Endothelial cell of hepatic sinusoid (primary cell): Measurements from ENCODE around the gene GTF3C5.
"Not testable (repeated sequence)": the region's sequence is repeated elsewhere in the genome, so short reads cannot be mapped to it uniquely, and the experiment has no call there.

Experiments
- in situ Hi-C: cut with HindIII; loops from 2 replicates; pipeline ENCODE4 v1.10.0; 2017; ENCODE audit warnings: low sequenced_read_pairs

The GTF3C5 gene

DNA sequence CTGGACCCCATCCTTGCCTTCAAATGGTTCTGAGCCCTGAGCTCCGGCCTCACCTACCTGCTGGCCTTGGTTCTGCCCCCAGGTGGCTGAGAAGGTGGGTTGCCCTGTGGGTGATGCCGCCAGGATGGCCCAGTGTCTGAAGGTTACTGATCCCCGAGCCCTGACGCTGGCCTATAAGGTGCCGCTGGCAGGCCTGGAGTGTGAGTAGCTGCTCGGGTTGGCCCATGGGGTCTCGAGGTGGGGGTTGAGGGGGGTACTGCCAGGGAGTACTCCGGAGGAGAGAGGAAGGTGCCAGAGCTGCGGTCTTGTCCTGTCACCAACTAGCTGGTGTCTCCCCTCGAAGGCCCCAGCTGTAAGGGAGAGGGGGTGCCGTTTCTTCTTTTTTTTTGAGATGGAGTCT, 36.2 kb downstream of the GTF3C5 start:
- in situ Hi-C loops: no loop called here

DNA sequence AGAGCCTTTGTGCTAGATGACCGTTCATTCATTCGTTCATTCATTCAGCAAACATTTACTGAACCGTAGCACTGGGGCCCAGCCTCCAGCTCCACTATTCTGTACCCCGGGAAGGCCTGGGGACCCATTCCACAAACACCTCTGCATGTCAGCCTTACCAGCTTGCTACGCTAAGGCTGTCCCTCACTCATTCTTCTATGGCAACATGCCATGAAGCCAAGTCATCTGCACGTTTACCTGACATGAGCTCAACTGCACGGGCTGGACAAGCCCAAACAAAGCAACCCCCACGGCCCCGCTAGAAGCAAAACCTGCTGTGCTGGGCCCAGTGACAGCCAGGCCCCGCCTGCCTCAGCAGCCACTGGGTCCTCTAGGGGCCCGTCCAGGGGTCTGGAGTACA, 37.0 kb downstream of the GTF3C5 start:
- in situ Hi-C loops: no loop called here

DNA sequence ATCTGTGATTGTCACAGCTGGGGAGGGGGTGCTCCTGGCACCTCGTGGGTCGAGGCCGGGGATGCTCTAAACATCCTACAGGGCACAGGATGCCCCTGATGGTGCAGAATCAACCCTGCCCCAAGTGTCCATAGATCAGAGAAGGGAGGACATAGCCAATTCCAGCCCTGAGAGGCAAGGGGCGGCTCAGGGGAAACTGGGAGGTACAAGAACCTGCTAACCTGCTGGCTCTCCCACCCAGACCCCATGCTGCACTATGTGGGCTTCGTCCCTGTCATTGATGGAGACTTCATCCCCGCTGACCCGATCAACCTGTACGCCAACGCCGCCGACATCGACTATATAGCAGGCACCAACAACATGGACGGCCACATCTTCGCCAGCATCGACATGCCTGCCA, 37.6 kb downstream of the GTF3C5 start:
- in situ Hi-C loops: not testable (repeated sequence)

DNA sequence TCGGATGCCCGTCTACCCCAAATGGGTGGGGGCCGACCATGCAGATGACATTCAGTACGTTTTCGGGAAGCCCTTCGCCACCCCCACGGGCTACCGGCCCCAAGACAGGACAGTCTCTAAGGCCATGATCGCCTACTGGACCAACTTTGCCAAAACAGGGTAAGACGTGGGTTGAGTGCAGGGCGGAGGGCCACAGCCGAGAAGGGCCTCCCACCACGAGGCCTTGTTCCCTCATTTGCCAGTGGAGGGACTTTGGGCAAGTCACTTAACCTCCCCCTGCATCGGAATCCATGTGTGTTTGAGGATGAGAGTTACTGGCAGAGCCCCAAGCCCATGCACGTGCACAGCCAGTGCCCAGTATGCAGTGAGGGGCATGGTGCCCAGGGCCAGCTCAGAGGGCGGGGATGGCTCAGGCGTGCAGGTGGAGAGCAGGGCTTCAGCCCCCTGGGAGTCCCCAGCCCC, 39.7 kb downstream of the GTF3C5 start:
- in situ Hi-C loops: not testable (repeated sequence)

DNA sequence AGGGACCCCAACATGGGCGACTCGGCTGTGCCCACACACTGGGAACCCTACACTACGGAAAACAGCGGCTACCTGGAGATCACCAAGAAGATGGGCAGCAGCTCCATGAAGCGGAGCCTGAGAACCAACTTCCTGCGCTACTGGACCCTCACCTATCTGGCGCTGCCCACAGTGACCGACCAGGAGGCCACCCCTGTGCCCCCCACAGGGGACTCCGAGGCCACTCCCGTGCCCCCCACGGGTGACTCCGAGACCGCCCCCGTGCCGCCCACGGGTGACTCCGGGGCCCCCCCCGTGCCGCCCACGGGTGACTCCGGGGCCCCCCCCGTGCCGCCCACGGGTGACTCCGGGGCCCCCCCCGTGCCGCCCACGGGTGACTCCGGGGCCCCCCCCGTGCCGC, 40.2 kb downstream of the GTF3C5 start:
- in situ Hi-C loops: not testable (repeated sequence)

DNA sequence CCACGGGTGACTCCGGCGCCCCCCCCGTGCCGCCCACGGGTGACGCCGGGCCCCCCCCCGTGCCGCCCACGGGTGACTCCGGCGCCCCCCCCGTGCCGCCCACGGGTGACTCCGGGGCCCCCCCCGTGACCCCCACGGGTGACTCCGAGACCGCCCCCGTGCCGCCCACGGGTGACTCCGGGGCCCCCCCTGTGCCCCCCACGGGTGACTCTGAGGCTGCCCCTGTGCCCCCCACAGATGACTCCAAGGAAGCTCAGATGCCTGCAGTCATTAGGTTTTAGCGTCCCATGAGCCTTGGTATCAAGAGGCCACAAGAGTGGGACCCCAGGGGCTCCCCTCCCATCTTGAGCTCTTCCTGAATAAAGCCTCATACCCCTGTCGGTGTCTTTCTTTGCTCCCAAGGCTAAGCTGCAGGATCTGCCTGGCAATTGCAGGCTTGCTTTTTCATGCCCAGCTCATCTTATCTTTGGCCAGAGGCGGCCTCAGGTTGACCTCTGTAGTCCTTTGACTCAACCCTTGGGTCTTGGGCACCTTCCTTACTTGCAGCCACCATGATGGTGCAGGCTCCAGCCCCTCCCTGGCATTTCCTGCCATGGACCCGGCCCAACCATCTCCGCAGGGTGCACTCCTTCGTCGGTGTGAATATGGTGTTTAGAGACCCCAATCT, 40.8 kb downstream of the GTF3C5 start:
- in situ Hi-C loops: no loop called here

DNA sequence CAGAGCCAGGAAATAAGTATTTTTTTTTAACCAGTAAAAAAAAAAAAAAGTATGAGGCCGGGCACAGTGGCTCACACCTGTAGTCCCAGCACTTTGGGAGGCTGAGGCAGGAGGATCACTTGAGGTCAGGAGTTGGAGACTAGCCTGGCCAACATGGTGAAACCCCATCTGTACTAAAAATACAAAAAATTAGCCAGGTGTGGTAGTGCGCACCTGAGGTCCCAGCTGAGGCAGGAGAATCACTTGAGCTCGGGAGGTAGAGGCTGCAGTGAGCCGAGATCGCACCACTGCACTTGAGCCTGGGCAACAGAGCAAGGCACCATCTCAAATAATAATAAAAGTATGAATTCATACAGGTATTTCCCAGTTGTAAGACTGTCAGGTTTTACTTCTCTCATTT, 41.4 kb downstream of the GTF3C5 start:
- in situ Hi-C loops: not testable (repeated sequence)

DNA sequence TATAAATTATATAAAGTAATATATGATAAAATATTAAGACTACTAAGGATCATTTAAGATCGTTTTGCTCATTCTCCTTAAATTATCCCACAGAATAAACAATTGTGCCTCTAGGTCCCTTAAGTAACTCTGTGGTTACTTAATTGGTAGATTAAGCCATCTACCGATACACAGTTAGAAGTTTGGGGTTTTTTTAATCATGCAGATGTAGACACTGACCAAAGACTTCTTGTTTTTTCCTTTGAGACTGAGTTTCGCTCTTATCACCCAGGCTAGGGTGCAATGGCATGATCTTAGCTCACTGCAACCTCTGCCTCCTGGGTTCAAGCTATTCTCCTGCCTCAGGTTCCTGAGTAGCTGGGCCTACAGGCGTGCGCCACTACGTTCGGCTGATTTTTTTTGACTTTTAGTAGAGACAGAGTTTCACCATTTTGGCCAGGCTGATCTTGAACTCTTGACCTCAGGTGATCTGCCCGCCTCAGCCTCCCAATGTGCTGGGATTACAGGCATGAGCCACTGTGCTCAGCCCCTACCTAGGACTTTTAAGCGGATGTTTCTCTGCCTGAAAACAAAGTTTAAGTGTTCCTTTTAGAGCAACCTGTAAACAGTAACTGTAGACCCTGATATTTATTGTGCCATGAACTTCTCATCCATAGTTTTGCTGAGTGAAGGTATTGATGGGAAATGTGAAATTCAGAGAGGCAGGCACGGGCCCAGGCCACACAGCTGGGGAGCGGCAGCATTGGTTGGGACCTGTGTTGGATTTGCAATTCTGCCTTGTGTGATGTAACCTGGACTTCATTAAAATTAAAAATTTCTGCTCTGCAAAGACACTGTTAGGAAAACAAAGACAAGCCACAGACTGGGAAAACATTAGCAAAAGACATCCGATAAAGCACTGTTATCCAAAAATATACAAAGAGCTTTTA, 42.6 kb downstream of the GTF3C5 start:
- in situ Hi-C loops: no loop called here

DNA sequence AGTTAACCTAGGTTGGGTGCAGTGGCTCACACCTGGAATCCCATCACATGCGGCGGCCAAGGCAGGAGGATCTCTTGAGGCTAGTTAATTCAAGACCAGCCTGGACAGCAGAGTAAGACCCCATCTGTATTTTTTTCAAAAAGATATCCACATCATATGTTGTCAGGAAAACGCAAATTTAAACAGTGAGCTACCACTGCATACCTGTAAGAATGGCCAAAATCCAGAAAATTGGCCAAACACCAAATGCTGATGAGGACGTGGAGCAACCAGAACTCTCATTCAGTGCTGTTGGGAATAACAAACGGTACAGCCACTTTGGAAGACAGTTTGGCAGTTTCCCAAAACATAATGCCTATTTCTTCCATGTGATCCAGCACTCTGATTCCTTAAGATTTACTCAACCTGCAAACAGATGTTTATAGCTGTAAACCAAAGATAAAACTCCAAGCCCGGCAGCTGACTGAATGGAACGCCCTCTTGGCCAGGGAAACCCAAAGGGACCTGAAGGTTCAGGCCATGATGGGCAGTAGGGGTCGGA, 43.4 kb downstream of the GTF3C5 start:
- in situ Hi-C loops: no loop called here

DNA sequence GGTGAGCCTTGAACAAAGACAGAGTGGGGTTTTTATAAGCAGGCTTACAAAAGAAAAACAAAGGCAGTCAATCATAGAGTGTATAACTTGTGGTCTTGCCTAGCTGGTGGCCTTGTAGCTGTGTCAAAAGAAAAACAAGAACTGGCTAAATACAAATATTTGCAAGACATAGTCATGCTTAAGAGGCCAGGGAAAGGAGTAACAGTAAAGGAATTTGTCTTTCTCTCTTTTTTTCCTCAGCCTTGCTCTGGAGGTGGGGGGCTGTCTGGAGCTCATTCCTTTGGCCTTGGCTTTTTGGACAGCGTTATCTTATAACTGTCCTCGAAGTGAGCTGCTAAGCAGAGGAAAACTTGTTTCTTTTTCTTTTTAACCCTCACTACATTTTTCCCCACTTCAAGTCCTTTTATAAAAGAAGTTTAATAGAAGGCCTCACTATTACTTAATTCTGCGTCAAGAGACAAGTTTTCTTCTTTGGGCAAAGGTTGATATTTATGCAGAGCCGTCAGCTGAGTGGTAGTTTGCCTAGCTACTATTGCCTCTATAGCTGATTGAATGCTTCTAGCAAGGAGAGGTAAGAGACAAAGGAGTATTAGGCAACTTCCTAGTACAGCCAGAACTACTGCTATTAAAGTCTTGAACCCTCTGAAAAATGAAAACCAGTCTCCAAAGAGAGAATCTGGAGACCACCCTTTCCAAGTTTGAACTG, 45.3 kb downstream of the GTF3C5 start:
- in situ Hi-C loops: loop anchor here (5.0 kb wide), 1 partner anchor 41 kb away; no protein-coding TSS in a partner anchor

DNA sequence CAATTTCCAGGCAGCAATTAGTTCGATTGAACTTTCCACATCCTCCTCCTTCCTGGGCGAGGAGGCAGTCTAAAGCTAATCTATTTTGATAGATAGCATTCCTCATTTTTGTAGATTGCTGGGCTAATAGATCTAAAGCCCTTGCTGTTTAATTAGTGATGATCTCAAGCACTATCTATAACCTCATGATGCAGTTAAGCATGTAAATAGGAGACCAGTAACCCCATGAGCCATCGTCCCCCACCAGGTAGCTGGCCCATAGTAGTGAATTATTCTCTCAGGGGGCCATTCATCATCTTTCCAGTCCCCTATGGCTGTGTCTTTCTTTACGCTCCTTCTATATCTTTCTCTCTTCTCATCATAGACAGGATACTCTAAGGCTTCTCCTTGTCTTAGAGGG, 45.9 kb downstream of the GTF3C5 start:
- in situ Hi-C loops: loop anchor here (5.0 kb wide), 1 partner anchor 41 kb away; no protein-coding TSS in a partner anchor

DNA sequence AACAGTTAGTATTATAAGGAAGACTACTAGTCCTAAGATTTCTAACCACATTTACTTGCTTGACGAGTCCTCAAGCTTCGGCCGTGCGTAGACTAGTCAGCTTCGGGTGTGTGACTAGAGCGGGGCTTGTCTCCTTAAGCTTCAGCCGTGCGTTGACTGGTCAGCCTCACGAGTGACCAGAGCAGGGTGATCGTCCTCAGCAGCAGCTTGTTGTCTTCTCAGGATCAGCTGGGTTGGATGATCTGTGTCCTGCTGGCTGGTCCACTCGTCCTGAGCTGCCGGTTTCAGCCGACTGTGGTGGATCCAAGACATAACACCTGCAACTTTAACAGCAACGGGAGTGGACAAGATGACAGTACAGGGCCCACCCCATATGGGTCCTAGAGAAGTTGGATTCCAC, 47.7 kb downstream of the GTF3C5 start:
- in situ Hi-C loops: loop anchor here (5.0 kb wide), 1 partner anchor 39 kb away; no protein-coding TSS in a partner anchor

DNA sequence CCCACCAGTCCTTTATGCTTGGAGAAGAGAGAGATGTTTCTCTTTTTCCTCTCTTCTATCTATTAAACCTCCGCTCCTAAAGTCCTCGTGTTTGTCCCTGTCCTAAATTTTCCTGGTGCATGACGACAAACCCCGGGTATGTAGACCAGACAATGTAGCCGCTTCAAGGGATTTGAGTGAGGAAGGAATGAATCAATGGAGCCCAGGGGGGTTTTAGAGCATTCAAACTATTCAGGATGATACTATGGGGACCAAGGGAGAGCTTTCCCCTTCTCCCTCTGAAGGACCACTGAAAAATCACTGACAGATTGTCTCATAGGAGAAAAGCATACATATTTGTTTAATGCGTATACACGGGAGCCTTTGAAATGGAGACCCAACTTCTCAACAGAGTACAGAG, 49.4 kb downstream of the GTF3C5 start:
- in situ Hi-C loops: no loop called here

DNA sequence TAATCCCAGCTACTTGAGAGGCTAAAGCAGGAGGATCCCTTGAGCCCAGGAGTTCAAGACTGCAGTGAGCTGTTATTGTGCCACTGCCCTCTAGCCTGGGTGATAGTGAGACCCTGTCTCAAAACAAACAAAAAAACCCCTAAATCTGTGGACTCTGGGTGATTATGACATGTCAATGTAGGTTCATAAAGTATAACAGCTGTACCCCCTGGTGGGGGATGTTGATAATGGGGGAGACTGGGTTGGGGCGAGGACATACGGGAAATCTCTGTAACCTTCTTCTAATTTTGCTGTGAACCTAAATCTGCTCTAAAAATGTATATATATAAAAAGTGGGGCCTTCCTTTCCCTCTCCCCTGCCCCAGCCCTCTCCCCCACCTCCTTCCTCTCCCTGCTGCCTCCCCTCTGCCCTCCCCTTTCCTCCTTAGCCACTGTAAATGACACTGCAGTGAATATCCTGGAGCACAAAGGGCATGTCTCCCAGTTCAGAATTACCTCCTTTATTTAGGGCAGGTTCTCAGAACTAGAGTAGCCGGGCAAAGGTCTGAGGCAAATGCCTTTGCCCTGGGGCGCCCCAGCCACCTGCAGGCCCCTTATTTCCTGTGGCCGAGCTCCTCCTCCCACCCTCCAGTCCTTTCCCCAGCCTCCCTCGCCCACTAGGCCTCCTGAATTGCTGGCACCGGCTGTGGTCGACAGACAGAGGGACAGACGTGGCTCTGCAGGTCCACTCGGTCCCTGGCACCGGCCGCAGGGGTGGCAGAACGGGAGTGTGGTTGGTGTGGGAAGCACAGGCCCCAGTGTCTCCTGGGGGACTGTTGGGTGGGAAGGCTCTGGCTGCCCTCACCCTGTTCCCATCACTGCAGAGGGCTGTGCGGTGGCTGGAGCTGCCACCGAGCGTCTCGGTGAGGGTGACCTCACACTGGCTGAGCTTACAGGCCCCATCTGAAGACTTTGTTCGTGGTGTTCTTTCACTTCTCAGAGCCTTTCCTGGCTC, 50.3 kb downstream of the GTF3C5 start:
- in situ Hi-C loops: not testable (repeated sequence)

DNA sequence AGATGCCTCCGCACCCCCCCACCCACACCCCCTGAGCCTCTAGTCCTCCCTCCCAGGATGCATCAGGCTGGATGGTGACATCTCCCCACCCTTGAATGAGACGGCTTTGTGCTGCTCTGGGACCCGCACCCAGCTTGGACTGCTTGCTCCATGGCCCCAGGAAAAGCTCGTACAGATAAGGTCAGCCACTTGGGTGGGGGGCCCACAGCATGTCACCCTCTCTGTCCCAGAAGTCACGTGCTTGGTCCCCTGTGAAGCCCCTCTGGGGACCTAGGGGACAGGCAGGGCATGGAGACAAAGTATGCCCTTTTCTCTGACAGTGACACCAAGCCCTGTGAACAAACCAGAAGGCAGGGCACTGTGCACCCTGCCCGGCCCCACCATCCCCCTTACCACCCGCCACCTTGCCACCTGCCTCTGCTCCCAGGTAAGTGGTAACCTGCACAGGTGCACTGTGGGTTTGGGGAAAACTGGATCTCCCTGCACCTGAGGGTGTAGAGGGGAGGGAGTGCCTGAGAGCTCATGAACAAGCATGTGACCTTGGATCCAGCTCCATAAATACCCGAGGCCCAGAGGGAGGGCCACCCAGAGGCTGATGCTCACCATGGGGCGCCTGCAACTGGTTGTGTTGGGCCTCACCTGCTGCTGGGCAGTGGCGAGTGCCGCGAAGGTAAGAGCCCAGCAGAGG, 51.3 kb downstream of the GTF3C5 start:
- in situ Hi-C loops: not testable (repeated sequence)

DNA sequence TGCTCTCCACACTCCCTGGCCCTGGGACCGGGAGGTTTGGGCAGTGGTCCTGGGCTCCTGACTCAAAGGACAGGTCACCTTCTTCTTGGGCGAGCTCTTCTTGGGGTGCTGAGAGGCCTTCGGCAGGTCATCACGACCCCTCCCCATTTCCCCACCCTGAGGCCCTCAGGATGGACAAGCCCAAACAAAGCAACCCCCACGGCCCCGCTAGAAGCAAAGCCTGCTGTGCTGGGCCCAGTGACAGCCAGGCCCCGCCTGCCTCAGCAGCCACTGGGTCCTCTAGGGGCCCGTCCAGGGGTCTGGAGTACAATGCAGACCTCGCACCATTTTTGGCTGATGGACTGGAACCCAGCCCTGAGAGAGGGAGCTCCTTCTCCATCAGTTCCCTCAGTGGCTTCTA, 52.9 kb downstream of the GTF3C5 start:
- in situ Hi-C loops: not testable (repeated sequence)

DNA sequence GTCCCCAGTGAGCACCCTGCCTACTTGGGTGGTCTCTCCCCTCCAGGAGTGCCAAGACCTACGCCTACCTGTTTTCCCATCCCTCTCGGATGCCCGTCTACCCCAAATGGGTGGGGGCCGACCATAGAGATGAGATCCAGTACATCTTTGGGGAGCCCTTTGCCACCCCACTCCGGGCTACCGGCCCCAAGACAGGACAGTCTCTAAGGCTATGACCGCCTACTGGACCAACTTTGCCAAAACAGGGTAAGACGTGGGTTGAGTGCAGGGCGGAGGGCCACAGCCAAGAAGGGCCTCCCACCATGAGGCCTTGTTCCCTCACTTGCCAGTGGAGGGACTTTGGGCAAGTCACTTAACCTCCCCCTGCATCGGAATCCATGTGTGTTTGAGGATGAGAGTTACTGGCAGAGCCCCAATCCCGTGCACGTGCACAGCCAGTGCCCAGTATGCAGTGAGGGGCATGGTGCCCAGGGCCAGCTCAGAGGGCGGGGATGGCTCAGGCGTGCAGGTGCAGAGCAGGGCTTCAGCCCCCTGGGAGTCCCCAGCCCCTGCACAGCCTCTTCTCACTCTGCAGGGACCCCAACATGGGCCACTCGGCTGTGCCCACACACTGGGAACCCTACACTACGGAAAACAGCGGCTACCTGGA, 55.5 kb downstream of the GTF3C5 start:
- in situ Hi-C loops: not testable (repeated sequence)

DNA sequence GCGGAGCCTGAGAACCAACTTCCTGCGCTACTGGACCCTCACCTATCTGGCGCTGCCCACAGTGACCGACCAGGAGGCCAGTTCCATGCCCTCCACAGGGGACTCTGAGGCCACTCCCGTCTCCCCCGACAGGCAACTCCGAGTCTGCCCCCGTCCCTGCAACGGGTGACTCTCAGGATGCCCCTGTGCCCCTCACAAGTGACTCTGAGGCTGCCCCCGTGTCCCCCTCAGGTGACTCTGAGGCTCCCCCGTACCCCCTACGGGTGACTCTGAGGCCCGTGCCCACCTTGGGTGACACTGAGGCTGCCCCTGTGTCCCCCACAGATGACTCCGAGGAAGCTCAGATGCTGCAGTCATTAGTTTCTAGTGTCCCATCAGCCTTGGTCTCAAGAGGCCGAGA, 56.1 kb downstream of the GTF3C5 start:
- in situ Hi-C loops: no loop called here
